GM10248 (cell line): Measurements from ENCODE around the gene DYTN.

Experiments
- CTCF ChIA-PET: fragments of 300-600 bp; sonication (Branson Sonifier 250); formaldehyde crosslinking; extraction: SDS; loops from one replicate; lab custom pipeline; 2021; ENCODE audit warnings: antibody characterized with exemption; lab: Yijun Ruan, JAX
- POLR2A ChIA-PET: fragments of 350-650 bp; sonication (Branson Sonifier 250); formaldehyde crosslinking; extraction: SDS; loops from one replicate; lab custom pipeline; 2020; ENCODE audit warnings: antibody characterized with exemption; lab: Yijun Ruan, JAX
- DNase-seq: peaks from one replicate; pipeline ENCODE4 v3.0.0; 2012; ENCODE audit errors: extremely low spot score
- TF ChIP-seq, protein P1 (sequence below): IDR thresholded peaks from 2 replicates; pipeline ENCODE4 v1.5.1; 2012; ENCODE audit warnings: mild to moderate bottlenecking, low read depth; ENCODE audit errors: extremely low read depth, missing control alignments, control extremely low read depth

Gene DYTN

DNA sequence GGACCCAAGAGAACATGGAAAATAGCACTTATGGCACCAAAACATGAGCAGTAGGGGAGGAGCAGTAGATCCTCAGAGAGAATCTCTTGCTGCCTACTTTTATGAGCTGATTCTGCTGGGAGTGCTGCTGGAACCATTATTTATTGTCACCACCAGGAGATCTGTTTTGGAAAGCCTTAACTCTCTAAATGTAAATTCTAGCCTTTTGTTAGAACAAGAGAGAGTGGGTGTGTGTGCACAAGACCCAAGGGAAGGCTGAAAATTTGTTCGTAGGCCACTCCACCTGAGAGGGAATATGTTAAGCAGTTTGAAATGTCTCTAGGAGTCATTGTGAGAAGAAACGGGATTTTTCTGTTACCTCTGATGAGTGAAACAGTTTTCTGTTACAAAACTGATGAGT, 92.1 kb downstream of the DYTN start:
- TF ChIP-seq, protein P1, sequence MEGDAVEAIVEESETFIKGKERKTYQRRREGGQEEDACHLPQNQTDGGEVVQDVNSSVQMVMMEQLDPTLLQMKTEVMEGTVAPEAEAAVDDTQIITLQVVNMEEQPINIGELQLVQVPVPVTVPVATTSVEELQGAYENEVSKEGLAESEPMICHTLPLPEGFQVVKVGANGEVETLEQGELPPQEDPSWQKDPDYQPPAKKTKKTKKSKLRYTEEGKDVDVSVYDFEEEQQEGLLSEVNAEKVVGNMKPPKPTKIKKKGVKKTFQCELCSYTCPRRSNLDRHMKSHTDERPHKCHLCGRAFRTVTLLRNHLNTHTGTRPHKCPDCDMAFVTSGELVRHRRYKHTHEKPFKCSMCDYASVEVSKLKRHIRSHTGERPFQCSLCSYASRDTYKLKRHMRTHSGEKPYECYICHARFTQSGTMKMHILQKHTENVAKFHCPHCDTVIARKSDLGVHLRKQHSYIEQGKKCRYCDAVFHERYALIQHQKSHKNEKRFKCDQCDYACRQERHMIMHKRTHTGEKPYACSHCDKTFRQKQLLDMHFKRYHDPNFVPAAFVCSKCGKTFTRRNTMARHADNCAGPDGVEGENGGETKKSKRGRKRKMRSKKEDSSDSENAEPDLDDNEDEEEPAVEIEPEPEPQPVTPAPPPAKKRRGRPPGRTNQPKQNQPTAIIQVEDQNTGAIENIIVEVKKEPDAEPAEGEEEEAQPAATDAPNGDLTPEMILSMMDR: no peak
- POLR2A ChIA-PET: no interaction called here

DNA sequence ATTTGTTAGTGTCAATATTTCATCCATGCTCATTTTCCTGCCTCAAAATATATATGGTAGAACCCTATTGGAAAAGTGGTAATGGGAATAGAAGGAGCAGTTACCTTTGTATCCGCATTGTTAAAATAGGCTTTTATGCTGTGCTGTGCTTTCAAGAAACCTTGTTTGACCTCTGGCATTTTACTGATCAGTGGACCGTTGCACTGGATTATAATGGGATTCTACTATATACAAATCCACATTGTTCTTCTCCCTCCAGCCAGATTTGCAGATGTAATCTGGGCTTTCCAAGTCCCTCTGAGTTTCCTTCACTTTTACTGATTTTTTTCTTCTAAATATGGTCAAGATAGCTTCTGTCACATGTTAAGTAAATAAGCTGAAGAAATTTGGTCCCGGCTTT, 99.2 kb downstream of the DYTN start:
- TF ChIP-seq, protein P1: no peak
- ChIA-PET CTCF (interaction anchor here (0.9 to 1.5 kb wide), 3 partner anchors 10 to 22 kb away, joined by 3 to 5 read pairs (median 3); no protein-coding TSS in a partner anchor), POLR2A (no interaction called here)
- DNase-seq: no peak

More for the DNA sequence above, 92.1 kb downstream of the DYTN start:
- CTCF ChIA-PET: interaction anchor here (1.3 kb wide), 1 partner anchor 14 kb away, joined by 3 read pairs; no protein-coding TSS in a partner anchor
- no peak for DNase-seq

DNA sequence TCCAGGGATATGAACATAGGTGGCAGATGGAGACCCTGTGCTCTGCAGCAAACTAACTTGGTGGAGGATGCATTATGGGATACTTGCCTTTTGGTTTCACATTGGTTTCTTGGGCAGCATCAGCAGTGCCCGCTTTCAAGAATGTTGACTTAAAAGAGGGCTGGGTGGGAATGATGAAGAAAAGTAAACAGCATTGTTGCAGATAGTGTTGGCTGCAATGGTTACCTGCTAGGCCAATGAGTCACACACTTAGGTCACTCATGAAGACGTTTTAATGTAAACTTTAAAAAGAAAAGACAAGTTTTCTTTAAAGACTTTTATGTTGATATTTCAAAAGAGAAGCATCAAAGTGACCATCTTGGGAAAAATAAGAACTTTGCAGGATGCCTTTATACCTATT, 102.0 kb downstream of the DYTN start:
- DNase-seq: no peak
- ChIA-PET CTCF (no interaction called here), POLR2A (no interaction called here)
- TF ChIP-seq, protein P1: no peak

DNA sequence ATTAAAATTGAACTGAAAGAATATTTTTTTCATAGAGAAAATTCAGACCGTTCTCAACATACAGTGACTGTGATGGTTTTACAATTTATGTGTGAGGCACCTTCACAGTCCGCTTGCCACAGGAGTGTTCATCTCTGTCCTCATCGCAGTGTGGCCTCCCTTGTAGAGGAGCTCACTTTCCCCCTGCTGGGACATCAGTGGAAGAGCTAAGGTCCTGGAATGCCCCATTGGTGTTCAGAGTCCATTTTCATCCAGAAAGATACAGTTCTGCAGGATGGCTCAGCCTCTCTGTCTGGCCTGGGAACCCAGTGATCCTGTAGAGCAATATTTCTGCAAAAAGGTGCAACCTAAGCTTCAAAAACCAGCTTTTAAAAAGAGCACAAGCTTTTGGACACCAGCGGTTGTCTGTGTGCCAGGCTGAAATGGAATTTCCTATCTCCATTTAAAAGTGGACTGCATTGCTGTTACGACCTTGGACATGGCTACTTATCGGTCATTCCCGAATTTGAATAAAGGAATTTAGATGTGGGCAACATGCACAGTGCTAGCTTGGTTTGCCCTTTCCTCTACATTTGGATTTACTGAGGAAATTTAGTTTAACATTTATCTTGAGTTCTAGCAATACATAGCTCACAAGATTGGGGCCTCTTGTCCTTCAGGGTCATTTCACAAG, 102.6 kb downstream of the DYTN start:
- CTCF ChIA-PET: interaction anchor here (0.9 kb wide), 1 partner anchor 9 kb away, joined by 3 read pairs; no protein-coding TSS in a partner anchor
- TF ChIP-seq, protein P1: no peak
- no peak for DNase-seq
- POLR2A ChIA-PET: no interaction called here

DNA sequence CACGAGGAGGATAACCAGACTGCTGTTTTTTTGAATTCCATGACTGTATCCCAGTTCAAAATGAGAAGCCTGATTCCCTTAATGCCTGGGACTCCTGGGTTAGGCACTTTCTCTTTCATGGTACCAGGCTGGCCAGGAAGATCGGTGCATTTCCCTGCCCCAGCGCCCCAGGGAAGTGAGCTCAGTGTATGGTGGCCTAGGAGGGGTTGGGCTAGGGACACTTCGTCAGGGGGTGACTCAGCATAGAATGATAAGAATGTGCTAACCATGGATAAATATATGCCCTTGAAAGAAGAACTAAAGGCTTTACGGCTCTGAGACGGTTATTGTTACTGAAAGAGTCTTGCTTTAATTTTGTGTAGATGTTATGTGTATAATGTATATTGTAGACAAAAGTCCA, 103.4 kb downstream of the DYTN start:
- CTCF ChIA-PET: interaction anchor here (0.9 kb wide), 1 partner anchor 8 kb away, joined by 3 read pairs; no protein-coding TSS in a partner anchor
- TF ChIP-seq, protein P1: no peak
- no peak for DNase-seq
- POLR2A ChIA-PET: no interaction called here

DNA sequence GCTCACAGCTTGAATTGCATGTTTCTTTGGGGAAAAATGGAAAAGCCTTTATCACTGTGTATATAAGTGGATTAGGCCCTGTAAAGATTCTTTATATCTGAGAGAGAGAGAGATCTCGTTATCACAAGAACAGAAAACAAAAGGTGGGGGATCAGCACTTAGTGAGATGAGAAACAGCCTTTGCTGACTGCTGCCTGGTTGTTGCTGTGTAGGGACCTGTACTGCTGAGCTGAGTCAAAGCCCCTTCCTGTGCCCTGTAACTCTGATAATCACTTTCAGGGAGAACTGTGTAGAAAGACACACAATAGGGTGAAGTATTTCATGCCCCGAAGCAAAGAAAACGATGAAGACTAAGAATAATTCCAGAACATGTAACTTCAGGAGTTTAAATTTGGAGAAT, 106.5 kb downstream of the DYTN start:
- ChIA-PET CTCF (no interaction called here), POLR2A (no interaction called here)

More for the DNA sequence above, 106.5 kb downstream of the DYTN start:
- TF ChIP-seq, protein P1: no peak
- DNase-seq: no peak
